ENCODE data around the gene TRIM47. TPM values are rescaled to one million over a fixed set of nuclear protein-coding genes. Genes with fewer than 3 reads are reported as not detected.

TRIM47 gene
- total and polyA plus RNA-seq, 2 experiments from 2014 or later, result 13.0 to 36.9 TPM

- peak overlapping the region; percentile 59 for H3K27ac ChIP-seq
- no peaks in the 10 kb centered on the region for H3K27me3 ChIP-seq
- H4K20me1 ChIP-seq (ENCODE audit: insufficient read depth, poor library complexity, severe bottlenecking), result no peaks in the 10 kb centered on the region
- WGBS (ENCODE audit: low lambda C conversion rate, missing lambda C conversion rate), result 49% methylated on average over 6 of the region's 6 CpGs
- no peaks in the 10 kb centered on the region for H3K79me2 ChIP-seq
- peak; percentile 57 for DNase-seq (ENCODE audit: low spot score)
- H2AFZ ChIP-seq, result peak overlapping the region; percentile 11
- H3K4me3 ChIP-seq, result no peak overlapping the region
- TF ChIP-seq EZH2phosphoT487 (IDR thresholded peaks at IDR 0.05; ENCODE audit: low read depth, severe bottlenecking, unreplicated experiment), result no peak
- no peak for TF ChIP-seq EZH2 (IDR thresholded peaks at IDR 0.05; ENCODE audit: borderline replicate concordance)
- TF ChIP-seq CTCF (IDR thresholded peaks at IDR 0.05; ENCODE audit: poor library complexity), result no peak
- no peaks in the 10 kb centered on the region for H3K9me2 ChIP-seq (replicated peaks; ENCODE audit: insufficient read depth)
- no peak overlapping the region for H3K4me2 ChIP-seq
- H3K4me1 ChIP-seq (ENCODE audit: insufficient read depth), result peaks cover 9% of the 10 kb centered on the region
- no peaks in the 10 kb centered on the region for H3K9me3 ChIP-seq (ENCODE audit: low read depth)
- H3K36me3 ChIP-seq (replicated peaks; ENCODE audit: insufficient read depth, low read depth), result no peaks in the 10 kb centered on the region
Observed at GRCh38 chr17:75910699-75911098, 32.3 kb upstream of the TRIM47 start.

GRCh38 chr17:75909812-75910274 lies 31.5 kb upstream of the TRIM47 start:
- H3K27me3 ChIP-seq, result no peaks in the 10 kb centered on the region
- TF ChIP-seq EZH2phosphoT487 (IDR thresholded peaks at IDR 0.05; ENCODE audit: low read depth, severe bottlenecking, unreplicated experiment), result no peak
- no peak for TF ChIP-seq CTCF (IDR thresholded peaks at IDR 0.05; ENCODE audit: poor library complexity)
- no peak for TF ChIP-seq EZH2 (IDR thresholded peaks at IDR 0.05; ENCODE audit: borderline replicate concordance)

GRCh38 chr17:75909051-75909811 lies 30.9 kb upstream of the TRIM47 start:
- TF ChIP-seq EZH2phosphoT487 (IDR thresholded peaks at IDR 0.05; ENCODE audit: low read depth, severe bottlenecking, unreplicated experiment), result no peak
- no peak for TF ChIP-seq CTCF (IDR thresholded peaks at IDR 0.05; ENCODE audit: poor library complexity)
- no peak for TF ChIP-seq EZH2 (IDR thresholded peaks at IDR 0.05; ENCODE audit: borderline replicate concordance)
- DNase-seq (ENCODE audit: low spot score), result no peak
- H3K4me3 ChIP-seq, result no peak overlapping the region
- no peak overlapping the region for H3K4me2 ChIP-seq
- H3K79me2 ChIP-seq, result peaks cover 2% of the 10 kb centered on the region
- H3K4me1 ChIP-seq (ENCODE audit: insufficient read depth), result peaks cover 9% of the 10 kb centered on the region
- no peaks in the 10 kb centered on the region for H3K27me3 ChIP-seq
- H3K9me2 ChIP-seq (replicated peaks; ENCODE audit: insufficient read depth), result no peaks in the 10 kb centered on the region
- 93% methylated on average over 14 of the region's 14 CpGs for WGBS (ENCODE audit: low lambda C conversion rate, missing lambda C conversion rate)
- no peak overlapping the region for H3K27ac ChIP-seq
- H3K9me3 ChIP-seq (ENCODE audit: low read depth), result no peaks in the 10 kb centered on the region
- H3K36me3 ChIP-seq (replicated peaks; ENCODE audit: insufficient read depth, low read depth), result no peaks in the 10 kb centered on the region
- no peaks in the 10 kb centered on the region for H4K20me1 ChIP-seq (ENCODE audit: insufficient read depth, poor library complexity, severe bottlenecking)
- H2AFZ ChIP-seq, result no peak overlapping the region

More at GRCh38 chr17:75909812-75910274, 31.5 kb upstream of the TRIM47 start:
- H3K36me3 ChIP-seq (replicated peaks; ENCODE audit: insufficient read depth, low read depth), result no peaks in the 10 kb centered on the region
- 91% methylated on average over 11 of the region's 11 CpGs for WGBS (ENCODE audit: low lambda C conversion rate, missing lambda C conversion rate)
- H3K4me2 ChIP-seq, result no peak overlapping the region
- H3K9me3 ChIP-seq (ENCODE audit: low read depth), result no peaks in the 10 kb centered on the region
- H3K4me3 ChIP-seq, result no peak overlapping the region
- no peaks in the 10 kb centered on the region for H3K79me2 ChIP-seq
- H3K4me1 ChIP-seq (ENCODE audit: insufficient read depth), result peaks cover 9% of the 10 kb centered on the region
- no peak overlapping the region for H3K27ac ChIP-seq
- DNase-seq (ENCODE audit: low spot score), result no peak
- no peak overlapping the region for H2AFZ ChIP-seq
- H4K20me1 ChIP-seq (ENCODE audit: insufficient read depth, poor library complexity, severe bottlenecking), result no peaks in the 10 kb centered on the region
- no peaks in the 10 kb centered on the region for H3K9me2 ChIP-seq (replicated peaks; ENCODE audit: insufficient read depth)

All from hepatocyte (in vitro differentiated cells).